Esophagus muscularis mucosa (tissue), 3 donors: ENCODE results near the gene PHF19.
A peak's percentile ranks its signal among the peaks of the same experiment; 100 is the strongest.

Source experiments
- CTCF ChIP-seq, 3 experiments: fragments of 200-600 bp in 2 of 3; fragments of 450-650 bp in 1 of 3; sonication (generic) in 2 of 3; IDR thresholded peaks; one replicate each; pipeline ENCODE4 v1.5.1; 2017 to 2019; ENCODE audit warnings: antibody characterized with exemption in 3 of 3, mild to moderate bottlenecking in 2 of 3, moderate library complexity in 1 of 3
- POLR2AphosphoS5 ChIP-seq, 2 donors: sonication (generic); formaldehyde crosslinking; IDR thresholded peaks; one replicate each; pipeline ENCODE4 v1.6.1; 2017; ENCODE audit warnings: antibody characterized with exemption in 2 of 2

- peak; percentile 48 to 76 (median 65) for TF ChIP-seq CTCF (IDR thresholded peaks at IDR 0.05)
- TF ChIP-seq POLR2AphosphoS5 (IDR thresholded peaks at IDR 0.05): peak; percentile 81 to 92
Measured at GRCh38 chr9:120868676-120869359, 8.2 kb downstream of the PHF19 start.
